PFSK-1 (cell line): ENCODE measurements around the gene ATOH8.

Experiments
- FOXP2 ChIP-seq: optimal IDR thresholded peaks from 2 replicates; pipeline ENCODE3; 2011; ENCODE audit warnings: borderline replicate concordance, control low read depth, inconsistent platforms; ENCODE audit not compliant: insufficient read depth; ENCODE audit errors: extremely low read length, extremely low read depth
- POLR2AphosphoS5 ChIP-seq: IDR thresholded peaks from 2 replicates; pipeline ENCODE4 v1.6.1; 2012; ENCODE audit warnings: low read depth, mild to moderate bottlenecking, control low read depth, low read length, moderate library complexity
- SIN3A ChIP-seq: IDR thresholded peaks from 2 replicates; pipeline ENCODE4 v1.6.1; 2012; ENCODE audit warnings: mild to moderate bottlenecking, low read length, moderate library complexity, borderline replicate concordance; ENCODE audit not compliant: insufficient read depth
- TAF1 ChIP-seq: IDR thresholded peaks from 2 replicates; pipeline ENCODE4 v1.6.1; 2012; ENCODE audit warnings: low read length, control low read depth, borderline replicate concordance; ENCODE audit not compliant: insufficient read depth
- TF ChIP-seq, protein P1 (sequence below), 2 experiments: IDR thresholded peaks; 2 replicates each; pipeline versions ENCODE4 v1.6.1 to v1.8.0; 2011 to 2012; ENCODE audit warnings: low read depth in 2 of 2, low read length in 2 of 2, control low read depth in 1 of 2, inconsistent platforms in 1 of 2, mild to moderate bottlenecking in 1 of 2, moderate library complexity in 1 of 2; ENCODE audit not compliant: insufficient read depth in 1 of 2

Gene ATOH8

DNA sequence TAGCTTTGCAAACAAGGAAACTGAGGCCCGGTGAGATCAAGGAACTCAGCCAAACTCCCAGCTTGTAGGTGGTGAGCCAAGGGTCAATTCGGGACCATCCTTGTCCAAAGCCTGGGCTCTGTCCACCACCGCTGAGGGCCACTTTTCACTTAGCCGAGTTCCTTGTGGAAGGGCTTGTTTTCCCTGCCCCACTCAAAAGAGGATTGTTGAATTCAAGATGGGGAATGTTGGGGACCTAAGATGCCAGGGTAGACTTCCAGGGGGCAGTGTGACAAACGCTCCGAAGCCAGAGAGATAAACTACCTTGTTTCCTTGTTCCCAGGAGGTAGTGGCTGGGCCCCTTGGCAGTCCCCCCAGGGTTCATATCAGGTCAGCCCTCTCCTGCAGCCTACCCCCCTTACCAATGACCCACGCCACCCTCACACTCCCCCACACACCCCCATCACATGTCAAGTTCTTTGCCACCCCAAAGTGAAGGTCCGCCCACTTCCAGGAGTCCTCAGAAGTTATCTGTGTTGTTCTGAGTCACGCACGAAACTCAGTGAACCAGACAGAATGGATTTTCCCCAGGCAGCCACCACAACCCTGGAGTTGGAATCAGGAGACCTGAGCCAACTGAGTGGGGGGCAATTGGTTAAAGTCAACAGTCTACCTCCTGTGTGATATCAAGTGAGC lies 10.3 kb upstream of the ATOH8 start:
- no peak for TF ChIP-seq POLR2AphosphoS5
- TF ChIP-seq, protein P1, sequence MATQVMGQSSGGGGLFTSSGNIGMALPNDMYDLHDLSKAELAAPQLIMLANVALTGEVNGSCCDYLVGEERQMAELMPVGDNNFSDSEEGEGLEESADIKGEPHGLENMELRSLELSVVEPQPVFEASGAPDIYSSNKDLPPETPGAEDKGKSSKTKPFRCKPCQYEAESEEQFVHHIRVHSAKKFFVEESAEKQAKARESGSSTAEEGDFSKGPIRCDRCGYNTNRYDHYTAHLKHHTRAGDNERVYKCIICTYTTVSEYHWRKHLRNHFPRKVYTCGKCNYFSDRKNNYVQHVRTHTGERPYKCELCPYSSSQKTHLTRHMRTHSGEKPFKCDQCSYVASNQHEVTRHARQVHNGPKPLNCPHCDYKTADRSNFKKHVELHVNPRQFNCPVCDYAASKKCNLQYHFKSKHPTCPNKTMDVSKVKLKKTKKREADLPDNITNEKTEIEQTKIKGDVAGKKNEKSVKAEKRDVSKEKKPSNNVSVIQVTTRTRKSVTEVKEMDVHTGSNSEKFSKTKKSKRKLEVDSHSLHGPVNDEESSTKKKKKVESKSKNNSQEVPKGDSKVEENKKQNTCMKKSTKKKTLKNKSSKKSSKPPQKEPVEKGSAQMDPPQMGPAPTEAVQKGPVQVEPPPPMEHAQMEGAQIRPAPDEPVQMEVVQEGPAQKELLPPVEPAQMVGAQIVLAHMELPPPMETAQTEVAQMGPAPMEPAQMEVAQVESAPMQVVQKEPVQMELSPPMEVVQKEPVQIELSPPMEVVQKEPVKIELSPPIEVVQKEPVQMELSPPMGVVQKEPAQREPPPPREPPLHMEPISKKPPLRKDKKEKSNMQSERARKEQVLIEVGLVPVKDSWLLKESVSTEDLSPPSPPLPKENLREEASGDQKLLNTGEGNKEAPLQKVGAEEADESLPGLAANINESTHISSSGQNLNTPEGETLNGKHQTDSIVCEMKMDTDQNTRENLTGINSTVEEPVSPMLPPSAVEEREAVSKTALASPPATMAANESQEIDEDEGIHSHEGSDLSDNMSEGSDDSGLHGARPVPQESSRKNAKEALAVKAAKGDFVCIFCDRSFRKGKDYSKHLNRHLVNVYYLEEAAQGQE (IDR thresholded peaks at IDR 0.05; ENCODE audit: insufficient read depth in 1 of 2, low read depth in 2 of 2, low read length in 2 of 2), result no peak
- TF ChIP-seq FOXP2, result no peak
- no peak for TF ChIP-seq TAF1
- TF ChIP-seq SIN3A, result no peak

DNA sequence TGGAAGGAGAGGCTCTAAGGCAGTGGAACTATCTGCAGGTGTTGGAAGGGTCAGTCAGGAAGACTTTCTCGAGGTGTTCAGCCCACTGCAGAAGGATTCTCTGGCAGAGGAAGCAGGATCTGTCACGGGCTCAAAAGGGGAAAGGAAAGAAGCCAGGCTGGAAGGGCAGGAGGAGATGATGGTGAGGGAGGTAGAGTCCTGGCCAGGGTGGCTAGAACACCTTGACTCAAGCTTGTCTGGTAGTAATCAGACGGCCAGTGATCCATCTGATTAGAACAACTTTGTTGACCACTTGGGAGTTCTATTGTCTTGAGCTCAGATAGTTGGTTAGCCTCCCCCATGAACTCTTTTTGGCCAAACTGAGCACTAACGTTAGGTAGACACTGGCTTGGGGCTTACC lies 9.7 kb upstream of the ATOH8 start:
- TF ChIP-seq POLR2AphosphoS5 (no peak), TAF1 (no peak), FOXP2 (no peak), SIN3A (no peak)
- TF ChIP-seq, protein P1 (IDR thresholded peaks at IDR 0.05; ENCODE audit: insufficient read depth in 1 of 2, low read depth in 2 of 2, low read length in 2 of 2), result no peak

DNA sequence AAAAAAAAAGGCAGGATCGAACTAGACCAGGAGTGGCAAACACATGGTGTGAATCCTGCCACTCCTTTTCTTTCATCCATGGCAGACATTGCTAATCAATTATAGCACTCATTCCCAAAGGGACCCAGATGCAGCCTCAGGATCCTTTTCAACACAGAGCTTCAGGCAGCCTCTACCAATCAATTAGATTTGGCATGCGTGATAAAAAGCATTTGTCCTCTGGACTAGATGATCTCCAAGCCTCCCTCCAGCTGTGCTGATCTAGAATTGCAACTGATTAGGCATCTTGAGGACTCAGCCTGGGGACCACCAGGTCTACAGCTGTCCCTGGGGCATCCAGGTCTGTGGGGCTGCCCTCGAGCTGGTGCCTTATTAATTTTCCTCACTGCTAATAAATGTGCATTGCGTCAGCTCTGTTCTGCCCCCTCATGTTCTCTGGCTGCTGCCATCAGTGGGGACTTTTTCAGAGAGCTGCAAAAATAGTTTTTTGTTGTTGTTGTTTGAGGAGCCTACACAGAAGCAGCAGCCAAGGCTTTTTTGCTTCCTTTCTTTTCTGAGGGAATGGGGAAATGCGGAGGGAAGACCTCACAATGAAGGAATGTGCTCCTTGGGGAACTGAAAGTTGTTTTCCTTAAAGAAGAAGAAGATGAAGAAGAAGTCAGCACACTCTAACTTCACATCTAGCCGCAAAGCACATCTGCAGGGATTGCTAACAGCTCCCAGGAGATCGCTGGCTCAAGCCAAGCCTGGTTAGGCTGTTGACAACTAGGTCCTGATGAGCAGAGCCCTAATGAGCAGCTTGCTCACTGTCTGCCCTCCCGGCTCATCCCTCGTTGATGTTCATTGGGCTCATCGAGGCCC lies 8.8 kb upstream of the ATOH8 start:
- TF ChIP-seq SIN3A, result no peak

DNA sequence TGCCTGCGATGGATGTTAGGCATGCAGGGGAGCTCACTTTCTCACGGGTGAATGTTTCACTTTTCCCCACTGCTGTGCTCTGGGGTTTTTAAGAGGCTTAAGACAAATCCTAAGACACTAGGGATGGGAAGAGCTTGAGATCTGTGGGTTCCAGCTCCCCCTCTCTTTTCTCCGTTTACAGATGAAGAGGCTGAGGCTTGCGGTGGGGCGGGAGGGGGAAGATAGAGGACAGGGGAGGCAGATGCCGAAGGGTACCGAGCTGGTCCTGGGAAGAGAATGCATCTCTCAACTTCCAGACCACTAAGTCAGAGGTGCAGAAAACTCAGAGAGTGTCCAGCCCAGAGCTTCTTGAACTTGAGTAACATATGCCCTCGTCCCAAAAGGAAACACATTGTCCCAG lies 8.2 kb upstream of the ATOH8 start:
- TF ChIP-seq POLR2AphosphoS5 (no peak), TAF1 (no peak), SIN3A (no peak)
- TF ChIP-seq, protein P1 (IDR thresholded peaks at IDR 0.05; ENCODE audit: insufficient read depth in 1 of 2, low read depth in 2 of 2, low read length in 2 of 2), result no peak

DNA sequence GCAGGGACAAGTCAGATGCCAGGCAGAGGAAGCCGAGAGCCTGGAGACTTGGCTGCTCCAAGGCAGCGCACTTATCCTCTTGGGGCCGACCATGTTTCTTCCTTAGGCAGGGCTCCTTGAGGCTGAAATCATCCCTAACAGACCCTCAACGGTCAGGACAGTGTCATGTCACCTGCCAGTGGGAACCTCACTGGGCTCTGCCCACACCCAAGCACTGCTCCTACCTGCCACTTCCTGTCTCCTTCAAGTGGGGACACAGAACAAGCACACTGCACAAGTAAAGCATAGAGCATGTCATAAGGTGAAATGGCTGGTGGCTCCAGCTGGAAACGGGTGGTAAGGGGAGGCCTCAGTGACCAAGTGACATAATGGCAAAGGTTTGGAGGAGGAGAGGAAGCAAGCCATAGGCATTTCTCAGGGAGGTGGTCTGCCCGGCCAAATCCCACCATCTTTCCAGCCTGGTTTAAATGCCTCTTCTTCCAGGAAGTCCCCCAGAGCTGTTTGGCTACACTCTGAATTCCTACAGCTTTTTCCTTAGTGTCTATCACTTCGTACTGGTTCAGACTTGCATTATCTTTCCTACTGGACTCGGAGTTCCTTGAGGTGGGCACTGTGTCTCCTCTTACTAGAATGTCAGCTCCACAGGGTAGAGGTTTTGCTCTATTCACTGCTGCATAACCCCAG lies 7.3 kb upstream of the ATOH8 start:
- TF ChIP-seq POLR2AphosphoS5, result no peak

DNA sequence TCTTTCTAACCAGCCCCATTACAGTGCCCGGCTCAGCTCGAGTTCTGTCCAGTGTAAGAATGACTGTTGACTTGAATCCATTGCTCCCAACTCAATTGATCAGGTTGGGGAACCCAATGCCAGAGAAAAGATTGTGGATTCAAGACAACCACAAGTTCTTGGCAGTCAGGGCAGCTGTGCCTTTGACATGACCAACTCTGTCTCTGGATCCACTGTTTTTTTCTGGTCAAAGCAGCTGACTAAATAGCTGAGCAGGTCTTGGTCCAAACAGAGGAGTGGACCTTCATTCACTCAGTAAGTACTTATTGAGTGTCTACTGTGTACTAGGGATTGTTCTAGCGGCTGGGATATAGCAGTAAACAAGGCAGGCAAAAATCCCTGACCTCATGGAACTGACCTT lies 6.3 kb upstream of the ATOH8 start:
- TF ChIP-seq TAF1 (no peak), SIN3A (no peak), POLR2AphosphoS5 (no peak)
- TF ChIP-seq, protein P1 (IDR thresholded peaks at IDR 0.05; ENCODE audit: insufficient read depth in 1 of 2, low read depth in 2 of 2, low read length in 2 of 2), result no peak
